ENCODE results near the gene PRSS57. TPM values are rescaled to one million over a fixed set of nuclear protein-coding genes. Genes with fewer than 3 reads are reported as not detected.

Gene PRSS57
- polyA plus RNA-seq, 1 of the 3 experiments (the other 2 are of a cell fraction), result not detected

DNA sequence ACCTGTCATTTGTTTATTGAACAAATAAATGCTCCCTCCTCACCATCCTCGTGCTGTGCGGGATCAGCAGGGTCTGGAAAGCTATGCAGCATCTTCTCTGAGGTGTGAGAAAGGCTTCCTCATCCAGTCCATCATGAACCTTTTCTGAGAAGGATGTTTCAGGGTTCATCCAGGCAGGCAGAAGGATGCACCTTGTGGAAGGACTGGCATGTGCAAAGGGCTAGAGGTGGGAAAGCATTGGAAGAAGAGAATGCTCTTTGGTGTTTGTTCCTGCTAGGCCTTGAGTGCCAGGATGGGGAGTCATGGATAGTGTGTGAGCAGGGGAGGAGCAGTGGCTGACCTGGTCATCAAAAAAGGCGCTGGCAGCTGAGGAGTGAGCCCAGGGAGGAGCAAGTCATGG is 20.1 kb upstream of the PRSS57 start:
- 98% methylated on average over 3 of the region's 3 CpGs for WGBS (ENCODE audit: low lambda C conversion rate)
- TF ChIP-seq MXI1 (IDR thresholded peaks at IDR 0.05; ENCODE audit: low read depth, low read length) (no peak), MEF2A (IDR thresholded peaks at IDR 0.05; ENCODE audit: borderline replicate concordance, low read depth) (no peak), TCF12 (IDR thresholded peaks at IDR 0.05) (no peak), FOXM1 (IDR thresholded peaks at IDR 0.05; ENCODE audit: low read depth) (no peak), POLR2AphosphoS5 (IDR thresholded peaks at IDR 0.05; ENCODE audit: low read depth, low read length) (no peak), TEAD4 (IDR thresholded peaks at IDR 0.05; ENCODE audit: borderline replicate concordance, insufficient read depth) (no peak), SMC3 (IDR thresholded peaks at IDR 0.05; ENCODE audit: low read depth, low read length) (no peak), ELF1 (IDR thresholded peaks at IDR 0.05) (no peak), SIN3A (IDR thresholded peaks at IDR 0.05; ENCODE audit: borderline replicate concordance, low read depth, low read length) (no peak), RCOR1 (IDR thresholded peaks at IDR 0.05; ENCODE audit: low read length) (no peak), GATA2 (CRISPR knock-in tag; IDR thresholded peaks at IDR 0.05) (no peak), CHD2 (IDR thresholded peaks at IDR 0.05; ENCODE audit: low read length, partially characterized antibody) (no peak), JUND (IDR thresholded peaks at IDR 0.05) (no peak), NRF1 (IDR thresholded peaks at IDR 0.05; ENCODE audit: low read depth, low read length) (no peak)
- TF ChIP-seq, protein P1, sequence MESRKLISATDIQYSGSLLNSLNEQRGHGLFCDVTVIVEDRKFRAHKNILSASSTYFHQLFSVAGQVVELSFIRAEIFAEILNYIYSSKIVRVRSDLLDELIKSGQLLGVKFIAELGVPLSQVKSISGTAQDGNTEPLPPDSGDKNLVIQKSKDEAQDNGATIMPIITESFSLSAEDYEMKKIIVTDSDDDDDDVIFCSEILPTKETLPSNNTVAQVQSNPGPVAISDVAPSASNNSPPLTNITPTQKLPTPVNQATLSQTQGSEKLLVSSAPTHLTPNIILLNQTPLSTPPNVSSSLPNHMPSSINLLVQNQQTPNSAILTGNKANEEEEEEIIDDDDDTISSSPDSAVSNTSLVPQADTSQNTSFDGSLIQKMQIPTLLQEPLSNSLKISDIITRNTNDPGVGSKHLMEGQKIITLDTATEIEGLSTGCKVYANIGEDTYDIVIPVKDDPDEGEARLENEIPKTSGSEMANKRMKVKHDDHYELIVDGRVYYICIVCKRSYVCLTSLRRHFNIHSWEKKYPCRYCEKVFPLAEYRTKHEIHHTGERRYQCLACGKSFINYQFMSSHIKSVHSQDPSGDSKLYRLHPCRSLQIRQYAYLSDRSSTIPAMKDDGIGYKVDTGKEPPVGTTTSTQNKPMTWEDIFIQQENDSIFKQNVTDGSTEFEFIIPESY (IDR thresholded peaks at IDR 0.05; ENCODE audit: borderline replicate concordance, low read depth), result no peak
- TF ChIP-seq, protein P2, sequence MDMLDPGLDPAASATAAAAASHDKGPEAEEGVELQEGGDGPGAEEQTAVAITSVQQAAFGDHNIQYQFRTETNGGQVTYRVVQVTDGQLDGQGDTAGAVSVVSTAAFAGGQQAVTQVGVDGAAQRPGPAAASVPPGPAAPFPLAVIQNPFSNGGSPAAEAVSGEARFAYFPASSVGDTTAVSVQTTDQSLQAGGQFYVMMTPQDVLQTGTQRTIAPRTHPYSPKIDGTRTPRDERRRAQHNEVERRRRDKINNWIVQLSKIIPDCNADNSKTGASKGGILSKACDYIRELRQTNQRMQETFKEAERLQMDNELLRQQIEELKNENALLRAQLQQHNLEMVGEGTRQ (IDR thresholded peaks at IDR 0.05; ENCODE audit: borderline replicate concordance, low read depth, low read length), result no peak
- TF ChIP-seq, protein P3, sequence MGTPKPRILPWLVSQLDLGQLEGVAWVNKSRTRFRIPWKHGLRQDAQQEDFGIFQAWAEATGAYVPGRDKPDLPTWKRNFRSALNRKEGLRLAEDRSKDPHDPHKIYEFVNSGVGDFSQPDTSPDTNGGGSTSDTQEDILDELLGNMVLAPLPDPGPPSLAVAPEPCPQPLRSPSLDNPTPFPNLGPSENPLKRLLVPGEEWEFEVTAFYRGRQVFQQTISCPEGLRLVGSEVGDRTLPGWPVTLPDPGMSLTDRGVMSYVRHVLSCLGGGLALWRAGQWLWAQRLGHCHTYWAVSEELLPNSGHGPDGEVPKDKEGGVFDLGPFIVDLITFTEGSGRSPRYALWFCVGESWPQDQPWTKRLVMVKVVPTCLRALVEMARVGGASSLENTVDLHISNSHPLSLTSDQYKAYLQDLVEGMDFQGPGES (IDR thresholded peaks at IDR 0.05; ENCODE audit: low read depth, low read length), result no peak
- TF ChIP-seq, protein P4, sequence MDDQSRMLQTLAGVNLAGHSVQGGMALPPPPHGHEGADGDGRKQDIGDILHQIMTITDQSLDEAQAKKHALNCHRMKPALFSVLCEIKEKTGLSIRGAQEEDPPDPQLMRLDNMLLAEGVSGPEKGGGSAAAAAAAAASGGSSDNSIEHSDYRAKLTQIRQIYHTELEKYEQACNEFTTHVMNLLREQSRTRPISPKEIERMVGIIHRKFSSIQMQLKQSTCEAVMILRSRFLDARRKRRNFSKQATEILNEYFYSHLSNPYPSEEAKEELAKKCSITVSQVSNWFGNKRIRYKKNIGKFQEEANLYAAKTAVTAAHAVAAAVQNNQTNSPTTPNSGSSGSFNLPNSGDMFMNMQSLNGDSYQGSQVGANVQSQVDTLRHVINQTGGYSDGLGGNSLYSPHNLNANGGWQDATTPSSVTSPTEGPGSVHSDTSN (IDR thresholded peaks at IDR 0.05), result no peak
- Histone ChIP-seq H3K9me2 (no peaks in the 10 kb centered on the region), H2AFZ (ENCODE audit: low read depth) (no peak overlapping the region), H3K9ac (no peak overlapping the region), H3F3A (replicated peaks; ENCODE audit: insufficient read depth) (peaks cover 11% of the 10 kb centered on the region), H3K27ac (ENCODE audit: low read depth in 2 of 2, low read length in 1 of 2) (no peak overlapping the region), H3K9me3 (no peaks in the 10 kb centered on the region), H4K20me1 (ENCODE audit: insufficient read depth) (no peaks in the 10 kb centered on the region), H3K36me3 (replicated peaks in 1 of 2; ENCODE audit: control insufficient read depth in 1 of 2, insufficient read depth in 2 of 2, low read length in 1 of 2) (no peaks in the 10 kb centered on the region), H3K4me2 (no peak overlapping the region), H3K4me1 (ENCODE audit: control insufficient read depth in 1 of 2, insufficient read depth in 2 of 2, low read depth in 1 of 2, low read length in 1 of 2) (peaks cover 0 to 11% of the 10 kb centered on the region in 2 experiments; a peak in 1 of 4 replicates), H3K79me2 (ENCODE audit: insufficient read depth) (peaks cover 3% of the 10 kb centered on the region; the same call in 1 of the 2 replicates), H3K27me3 (ENCODE audit: insufficient read depth) (no peaks in the 10 kb centered on the region), H3K4me3 (ENCODE audit: low read depth in 2 of 2, low read length in 1 of 2) (no peak overlapping the region)
- no peak for DNase-seq
- ChIA-PET CTCF (interaction anchor here (2.1 kb wide), 1 partner anchor 19 kb away, joined by 8 read pairs; no protein-coding TSS in a partner anchor), POLR2A (no interaction called here)
